Endothelial cell of hepatic sinusoid (primary cell): ENCODE results near the gene C11orf54.
"Not testable (repeated sequence)": the region's sequence is repeated elsewhere in the genome, so short reads cannot be mapped to it uniquely, and the experiment has no call there.

ENCODE experiments used
- in situ Hi-C: cut with HindIII; loops from 2 replicates; pipeline ENCODE4 v1.10.0; 2017; ENCODE audit warnings: low sequenced_read_pairs

Gene C11orf54

DNA sequence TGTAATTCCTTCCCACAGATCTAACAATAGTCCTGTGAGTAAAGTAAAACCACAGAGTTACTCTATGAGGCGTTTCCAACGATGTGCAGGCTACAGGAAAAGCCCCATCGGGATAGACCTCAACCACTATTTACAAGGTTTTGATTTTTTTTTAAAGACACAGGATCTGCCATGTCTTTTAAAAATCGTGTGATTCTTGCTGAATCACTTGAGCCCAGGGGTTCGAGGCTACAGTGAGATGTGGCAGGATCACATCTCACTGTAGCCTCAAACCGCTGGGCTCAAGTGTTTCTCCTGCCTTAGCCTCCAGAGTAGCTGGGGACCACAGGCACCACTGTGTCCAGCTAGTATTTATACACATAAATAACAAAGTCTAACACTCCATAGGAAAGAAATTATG lies 8.0 kb upstream of the C11orf54 start:
- in situ Hi-C loops: loop anchor here (10.0 kb wide), 1 partner anchor 51 kb away; the partner anchor contains the start of gene MED17

DNA sequence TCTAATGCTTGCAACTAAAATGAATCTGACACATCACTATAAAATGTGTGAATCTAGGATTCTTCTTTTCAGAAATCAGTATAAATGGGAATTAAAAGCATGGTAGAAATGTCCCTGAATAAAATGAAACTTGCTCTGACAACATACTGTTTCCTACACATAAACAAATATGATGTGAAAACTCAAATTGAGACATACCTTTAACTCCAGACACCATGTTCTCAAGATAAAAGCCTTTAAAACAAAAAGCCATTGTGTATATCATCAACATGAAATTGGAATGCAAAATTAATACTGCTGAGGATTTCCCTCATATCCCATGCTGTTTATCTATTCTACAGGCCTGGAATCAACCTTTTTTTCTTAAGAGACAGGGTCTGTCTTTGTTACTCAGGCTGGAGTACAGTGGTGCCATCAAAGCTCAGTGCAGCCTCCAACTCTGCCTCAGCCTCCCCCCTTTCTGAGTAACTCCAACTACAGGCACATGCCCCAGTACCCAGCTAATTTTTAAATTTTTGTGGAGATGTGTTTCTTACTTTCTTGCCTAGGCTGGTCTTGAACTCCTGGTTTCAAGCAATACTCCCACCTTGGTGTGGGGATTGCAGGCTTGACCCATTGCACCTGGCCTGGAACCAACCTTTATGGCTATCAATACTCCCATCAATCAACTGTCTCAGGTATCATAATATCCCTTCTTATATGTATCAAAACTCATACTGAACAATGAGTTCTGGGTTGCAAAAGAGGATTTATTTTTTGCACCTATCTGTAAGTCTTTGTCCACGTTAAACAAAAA lies 6.8 kb upstream of the C11orf54 start:
- in situ Hi-C loops: loop anchor here (10.0 kb wide), 1 partner anchor 50 kb away; the partner anchor contains the start of gene MED17

DNA sequence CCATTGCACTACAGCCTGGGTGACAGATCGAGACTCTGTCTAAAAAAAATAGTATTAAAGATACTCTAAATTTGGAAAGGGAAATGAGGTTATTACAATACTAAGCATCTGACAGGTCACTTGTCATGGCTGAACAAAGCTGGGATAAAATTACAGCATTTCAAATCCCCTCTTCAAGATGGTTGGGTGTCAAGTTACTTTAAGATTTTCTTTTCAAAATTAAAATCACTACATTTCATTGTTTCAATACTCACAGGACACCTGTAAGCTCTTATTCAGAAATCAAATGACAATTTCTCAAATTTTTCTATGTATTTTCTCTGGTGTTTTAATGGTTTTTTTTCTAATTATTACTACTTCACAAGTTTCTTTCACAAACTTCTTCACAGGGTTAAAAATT lies 5.8 kb upstream of the C11orf54 start:
- in situ Hi-C loops: loop anchor here (10.0 kb wide), 1 partner anchor 49 kb away; the partner anchor contains the start of gene MED17

DNA sequence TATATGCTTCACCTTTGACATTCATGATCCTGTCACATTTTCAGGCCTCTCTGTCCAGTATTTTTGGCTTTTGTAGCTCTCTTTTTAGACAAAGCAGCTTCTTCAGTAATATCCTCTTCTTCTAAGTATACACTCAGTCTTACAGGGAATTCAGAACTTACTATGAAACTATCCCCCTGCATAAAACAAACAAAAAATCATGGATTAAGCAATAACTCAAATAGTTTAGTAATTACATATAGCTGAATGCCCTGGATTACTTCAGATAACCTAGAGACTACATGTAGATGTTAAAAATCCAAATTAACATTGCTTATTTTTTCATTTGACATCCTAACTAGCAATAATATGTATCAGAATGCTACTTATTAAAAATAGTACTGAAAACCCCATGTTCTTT lies 5.3 kb upstream of the C11orf54 start:
- in situ Hi-C loops: loop anchor here (10.0 kb wide), 1 partner anchor 49 kb away; the partner anchor contains the start of gene MED17

DNA sequence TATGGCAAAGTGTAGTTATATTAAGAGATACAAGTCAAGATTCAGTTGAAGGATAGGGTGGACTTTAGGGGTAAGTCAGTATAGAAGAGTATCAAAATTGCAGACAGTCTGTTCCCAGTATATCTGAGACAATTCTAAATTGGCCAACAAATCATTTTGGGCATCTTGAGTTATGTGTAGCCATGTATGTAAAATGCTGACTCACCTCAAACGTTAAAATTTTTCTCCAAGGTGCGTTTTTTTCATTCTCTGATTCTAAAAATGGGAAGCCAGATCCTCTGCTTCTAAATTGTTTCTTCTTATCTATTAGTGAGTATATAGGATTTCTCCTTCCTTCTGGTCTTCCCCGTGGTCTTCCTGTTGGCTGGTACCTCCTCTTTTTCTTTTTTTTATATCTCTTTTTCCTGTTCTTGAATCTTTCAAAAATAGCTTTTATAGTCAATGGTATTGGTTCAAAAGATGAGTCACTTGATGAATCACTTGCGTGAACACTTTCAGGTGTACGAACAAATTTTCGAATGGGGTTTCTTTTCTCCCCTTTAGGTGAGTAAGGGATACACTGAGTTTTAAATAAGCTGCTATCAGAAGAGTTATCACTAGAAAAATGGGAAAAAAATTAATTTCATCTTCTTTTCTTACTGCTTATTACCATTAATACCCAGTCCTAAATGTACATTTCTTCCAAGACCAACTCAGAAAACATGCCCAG lies 3.4 kb upstream of the C11orf54 start:
- in situ Hi-C loops: loop anchor here (10.0 kb wide), 1 partner anchor 47 kb away; the partner anchor contains the start of gene MED17

DNA sequence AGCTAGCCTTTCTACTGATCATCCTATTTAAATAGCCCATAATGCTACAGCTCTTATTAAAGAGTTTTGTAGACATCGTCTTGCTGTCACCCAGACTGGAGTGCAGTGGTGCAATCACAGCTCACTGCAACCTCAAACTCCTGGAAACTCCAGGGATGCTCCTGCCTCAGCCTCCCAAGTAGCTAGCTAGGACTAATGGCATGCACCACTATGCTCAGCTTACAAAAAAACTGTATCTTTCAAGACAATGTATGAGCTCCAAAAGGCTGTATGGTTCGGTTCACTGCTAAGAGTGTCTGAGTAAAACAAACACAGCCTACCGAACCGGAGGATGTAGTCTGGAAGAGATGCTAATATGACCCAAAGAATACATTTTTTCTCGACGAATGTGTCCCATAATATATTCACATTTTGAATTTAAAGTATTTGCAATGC lies 2.8 kb upstream of the C11orf54 start:
- in situ Hi-C loops: loop anchor here (10.0 kb wide), 1 partner anchor 46 kb away; the partner anchor contains the start of gene MED17

DNA sequence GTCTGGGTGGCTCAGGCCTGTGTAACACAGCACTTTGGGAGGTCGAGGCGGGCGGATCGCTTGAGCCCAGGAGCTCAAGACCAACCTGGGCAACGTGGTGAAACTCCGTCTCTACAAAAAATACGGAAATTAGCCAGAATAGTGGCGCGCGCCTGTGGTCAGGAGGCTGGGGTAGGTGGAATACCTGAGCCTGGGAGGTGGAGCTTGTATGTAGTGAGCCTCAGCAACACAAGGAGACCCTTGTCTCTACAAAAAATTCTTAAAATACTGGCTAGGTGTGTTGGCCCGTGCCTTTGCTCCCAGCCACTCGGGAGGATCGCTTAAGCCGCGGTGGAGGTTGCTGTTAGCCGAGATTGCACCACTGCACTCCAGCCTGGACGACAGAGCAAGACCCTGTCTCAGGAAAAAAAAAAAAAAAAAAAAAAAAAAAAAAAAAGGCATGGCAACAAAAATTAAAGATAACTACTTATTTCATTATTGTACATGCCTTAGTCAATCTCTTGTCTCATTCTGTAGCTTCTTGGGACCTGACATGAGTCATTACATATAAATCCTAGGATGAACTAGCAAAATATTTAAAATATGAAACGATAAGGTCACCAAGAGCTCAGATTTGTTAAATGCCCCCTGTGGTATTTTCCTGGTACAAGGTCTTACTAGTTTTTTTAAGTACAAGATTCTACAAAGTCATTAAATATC lies 1.3 kb upstream of the C11orf54 start:
- in situ Hi-C loops: no loop called here

DNA sequence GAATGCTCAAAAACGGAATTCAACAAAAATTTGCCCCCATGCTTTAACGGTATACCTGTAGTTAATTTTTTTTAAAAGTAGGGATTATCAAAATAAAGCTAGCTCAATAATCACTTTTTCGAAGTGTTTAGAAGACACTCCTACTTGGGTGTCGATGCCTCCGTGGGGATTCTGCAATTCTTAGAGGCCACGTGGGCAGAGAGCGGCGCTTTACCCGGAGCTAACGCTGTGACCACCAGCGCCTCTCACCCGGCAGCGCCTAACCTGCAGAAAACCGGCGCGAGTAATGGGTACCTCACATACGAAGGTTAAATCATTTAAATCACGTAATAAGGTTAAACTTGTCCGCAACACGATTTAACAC lies 760 bp upstream of the C11orf54 start:
- in situ Hi-C loops: no loop called here

DNA sequence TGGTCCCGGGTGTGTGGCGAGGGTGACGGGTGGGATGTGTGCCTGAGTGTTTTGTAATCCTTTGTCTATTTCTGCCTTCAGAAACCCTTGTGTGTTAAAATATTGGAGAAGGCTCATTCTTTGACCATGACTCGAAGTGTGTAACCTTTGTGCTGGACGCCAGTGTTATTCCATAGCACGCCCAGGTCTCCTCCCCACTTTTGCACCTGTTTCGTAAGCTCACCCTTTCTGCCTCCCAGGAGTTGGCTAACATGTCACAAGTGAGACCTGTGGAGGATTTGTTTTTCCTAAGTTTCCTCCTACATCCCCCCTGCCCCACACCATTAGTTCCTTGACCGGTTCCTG lies 382 bp downstream of the C11orf54 start:
- in situ Hi-C loops: no loop called here

DNA sequence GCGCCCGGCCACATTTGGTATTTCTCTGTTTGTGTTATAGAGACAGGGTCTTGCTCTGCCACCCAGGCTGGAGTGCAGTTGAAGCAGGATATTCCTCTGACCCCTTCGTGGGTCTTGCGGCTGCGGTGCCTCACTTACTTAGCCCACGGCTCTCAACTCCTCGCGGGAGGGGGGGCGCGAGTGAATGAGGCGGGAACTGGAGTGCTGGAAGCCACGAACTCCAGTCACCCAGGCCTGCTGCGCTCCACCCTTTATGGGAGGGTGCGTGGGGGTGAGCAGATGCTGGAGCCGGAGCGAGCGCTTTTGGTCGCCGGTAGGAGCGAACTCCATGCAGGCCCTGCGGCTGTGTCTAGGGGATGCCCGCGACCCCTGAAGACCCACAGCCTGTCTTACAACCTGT lies 1.8 kb downstream of the C11orf54 start:
- in situ Hi-C loops: no loop called here

DNA sequence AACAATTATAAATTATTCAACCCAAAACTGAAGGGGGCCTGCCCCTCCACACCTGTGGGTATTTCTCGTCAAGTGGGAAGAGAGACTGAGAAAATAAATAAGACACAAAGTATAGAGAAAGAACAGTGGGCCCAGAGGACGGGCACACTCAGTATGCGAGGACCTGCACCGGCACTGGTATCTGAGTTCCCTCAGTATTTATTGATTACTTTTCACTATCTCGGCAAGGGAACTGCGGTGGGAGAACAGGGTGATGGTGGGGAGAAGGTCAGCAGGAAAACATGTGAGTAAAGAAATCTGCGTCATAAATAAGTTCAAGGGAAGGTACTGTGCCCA lies 3.2 kb downstream of the C11orf54 start:
- in situ Hi-C loops: no loop called here

DNA sequence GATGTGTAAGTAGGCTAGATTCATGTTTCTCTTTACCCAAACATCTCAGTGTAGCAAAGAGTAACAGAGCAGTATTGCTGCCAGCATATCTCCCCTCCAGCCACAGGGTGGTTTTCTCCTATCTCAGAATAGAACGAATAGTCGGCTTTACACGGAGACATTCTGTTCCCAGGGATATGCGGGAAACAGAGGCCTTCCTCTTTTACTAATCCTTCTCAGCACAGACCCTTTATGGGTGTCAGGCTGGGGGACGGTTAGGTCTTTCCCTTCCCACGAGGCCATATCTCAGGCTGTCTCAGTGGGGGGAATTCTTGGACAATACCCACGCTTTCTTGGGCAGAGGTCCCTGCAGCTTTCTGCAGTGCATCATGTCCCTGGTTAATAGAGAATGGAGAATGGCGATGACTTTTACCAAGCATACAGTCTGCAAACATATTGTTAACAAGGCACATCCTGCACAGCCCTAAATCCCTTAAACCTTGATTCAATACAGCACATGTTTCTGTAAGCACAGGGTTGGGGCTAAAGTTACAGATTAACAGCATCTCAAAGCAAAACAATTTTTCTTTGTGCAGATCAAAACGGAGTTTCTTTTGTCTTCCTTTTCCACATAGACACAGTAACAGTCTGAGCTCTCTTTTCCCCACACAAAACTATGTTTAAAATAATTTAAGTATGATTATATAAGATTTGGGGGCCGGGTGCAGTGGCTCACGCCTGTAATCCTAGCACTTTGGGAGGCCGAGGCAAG lies 3.7 kb downstream of the C11orf54 start:
- in situ Hi-C loops: not testable (repeated sequence)

DNA sequence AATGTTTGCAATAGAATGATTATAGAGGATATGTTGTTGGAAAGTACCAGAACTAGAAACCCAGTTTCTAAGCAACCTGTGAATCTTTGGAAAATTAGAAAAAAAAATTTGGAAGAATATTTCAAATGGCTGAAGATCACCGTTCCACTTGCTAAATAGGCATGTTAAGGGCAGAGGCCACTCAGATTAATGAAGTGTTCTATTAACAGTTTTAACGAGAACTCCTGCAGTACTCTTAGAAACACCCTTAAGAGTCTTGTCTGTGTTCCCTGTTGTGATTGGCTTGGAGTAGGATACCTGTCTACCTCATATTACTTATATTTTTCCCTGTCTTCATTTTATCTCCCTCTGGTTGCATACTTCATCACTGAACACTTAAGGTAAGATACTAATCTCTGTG lies 4.6 kb downstream of the C11orf54 start:
- in situ Hi-C loops: no loop called here

DNA sequence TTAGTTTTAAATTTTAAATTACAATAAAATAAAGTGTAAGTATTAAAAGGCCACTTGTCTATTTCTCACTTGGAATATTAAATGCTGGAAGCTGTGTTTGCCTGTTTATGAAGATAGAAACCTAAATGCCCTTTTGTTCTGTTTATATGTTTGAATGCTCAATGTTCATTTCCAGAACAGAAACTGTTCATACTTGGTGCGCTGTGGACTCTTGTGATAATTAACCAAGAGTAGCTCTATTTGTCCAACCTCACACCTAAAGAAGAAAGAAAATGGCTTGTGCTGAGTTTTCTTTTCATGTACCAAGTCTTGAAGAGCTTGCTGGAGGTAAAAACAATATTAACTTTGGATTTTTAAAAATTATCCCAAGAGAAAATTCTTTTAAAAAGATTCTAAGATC lies 5.7 kb downstream of the C11orf54 start:
- in situ Hi-C loops: no loop called here

DNA sequence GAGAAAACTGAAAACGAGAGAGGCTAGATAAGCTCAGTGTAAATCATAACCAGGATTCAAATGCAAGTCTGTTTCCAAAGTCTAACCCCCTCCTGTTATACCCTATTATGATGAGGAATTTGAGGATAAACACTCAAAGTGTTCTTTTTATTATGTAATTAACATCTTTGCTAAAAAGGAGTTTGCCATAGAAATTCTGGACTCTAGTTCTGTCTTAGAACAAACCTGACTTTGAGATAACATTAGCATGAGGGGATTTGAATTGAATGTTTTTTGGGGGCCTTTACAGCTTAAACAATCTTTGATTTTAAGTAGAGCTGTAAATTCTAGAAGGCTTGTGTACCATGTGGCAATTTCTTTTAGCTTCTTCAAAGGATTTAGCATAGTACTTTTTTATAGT lies 9.5 kb downstream of the C11orf54 start:
- in situ Hi-C loops: no loop called here

DNA sequence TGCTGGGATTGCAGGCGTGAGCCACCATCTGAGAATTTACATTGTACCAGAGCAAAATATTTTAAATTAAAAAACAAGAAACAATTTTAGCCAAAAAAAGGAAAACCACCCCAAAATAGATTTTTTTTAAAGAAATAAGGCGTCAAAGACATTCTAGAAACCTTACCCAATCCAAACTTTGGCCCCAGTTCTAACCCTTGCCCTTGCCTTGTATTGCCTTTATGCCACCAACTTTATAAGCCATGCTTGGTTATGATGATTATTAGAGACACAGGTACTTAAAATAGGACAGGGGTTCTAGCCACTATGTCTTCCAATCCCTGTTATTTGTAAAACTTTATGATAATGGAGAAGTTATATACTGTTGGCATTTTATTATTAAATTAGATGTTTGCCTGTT lies 11.8 kb downstream of the C11orf54 start:
- in situ Hi-C loops: no loop called here

DNA sequence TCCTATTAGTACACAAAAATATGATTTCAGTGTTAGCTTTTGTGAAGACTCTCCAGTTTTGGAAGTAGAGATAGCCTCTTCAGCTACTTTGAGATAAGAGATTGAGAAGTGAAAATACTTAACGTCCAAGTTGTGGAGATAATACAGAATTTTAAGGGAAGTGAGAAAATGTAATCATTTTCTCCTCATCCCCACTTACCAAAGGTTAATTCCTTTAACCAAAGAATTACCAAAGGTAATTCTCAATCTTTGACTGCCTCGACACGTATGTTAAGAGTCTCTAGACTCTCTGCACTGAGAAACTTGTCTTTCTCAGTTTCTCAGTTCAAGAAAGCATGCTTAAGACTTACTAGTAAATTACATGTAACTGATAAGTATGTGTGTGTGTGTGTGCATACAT lies 15.3 kb downstream of the C11orf54 start:
- in situ Hi-C loops: no loop called here

DNA sequence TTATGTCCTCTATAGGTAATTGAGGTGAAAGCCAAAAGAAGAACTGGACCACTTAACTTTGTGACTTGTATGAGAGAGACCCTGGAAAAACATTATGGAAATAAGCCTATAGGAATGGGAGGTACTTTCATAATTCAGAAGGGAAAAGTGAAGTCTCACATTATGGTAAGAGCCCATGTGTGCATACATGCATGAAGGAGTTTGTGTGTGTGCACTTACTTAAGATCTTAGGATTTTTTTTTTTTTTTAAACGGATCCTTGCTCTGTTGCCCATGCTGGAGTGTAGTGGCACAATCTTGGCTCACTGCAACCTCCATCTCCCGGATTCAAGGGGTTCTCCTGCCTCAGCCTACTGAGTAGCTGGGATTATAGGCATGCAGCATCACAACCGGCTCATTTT lies 15.8 kb downstream of the C11orf54 start:
- in situ Hi-C loops: no loop called here

DNA sequence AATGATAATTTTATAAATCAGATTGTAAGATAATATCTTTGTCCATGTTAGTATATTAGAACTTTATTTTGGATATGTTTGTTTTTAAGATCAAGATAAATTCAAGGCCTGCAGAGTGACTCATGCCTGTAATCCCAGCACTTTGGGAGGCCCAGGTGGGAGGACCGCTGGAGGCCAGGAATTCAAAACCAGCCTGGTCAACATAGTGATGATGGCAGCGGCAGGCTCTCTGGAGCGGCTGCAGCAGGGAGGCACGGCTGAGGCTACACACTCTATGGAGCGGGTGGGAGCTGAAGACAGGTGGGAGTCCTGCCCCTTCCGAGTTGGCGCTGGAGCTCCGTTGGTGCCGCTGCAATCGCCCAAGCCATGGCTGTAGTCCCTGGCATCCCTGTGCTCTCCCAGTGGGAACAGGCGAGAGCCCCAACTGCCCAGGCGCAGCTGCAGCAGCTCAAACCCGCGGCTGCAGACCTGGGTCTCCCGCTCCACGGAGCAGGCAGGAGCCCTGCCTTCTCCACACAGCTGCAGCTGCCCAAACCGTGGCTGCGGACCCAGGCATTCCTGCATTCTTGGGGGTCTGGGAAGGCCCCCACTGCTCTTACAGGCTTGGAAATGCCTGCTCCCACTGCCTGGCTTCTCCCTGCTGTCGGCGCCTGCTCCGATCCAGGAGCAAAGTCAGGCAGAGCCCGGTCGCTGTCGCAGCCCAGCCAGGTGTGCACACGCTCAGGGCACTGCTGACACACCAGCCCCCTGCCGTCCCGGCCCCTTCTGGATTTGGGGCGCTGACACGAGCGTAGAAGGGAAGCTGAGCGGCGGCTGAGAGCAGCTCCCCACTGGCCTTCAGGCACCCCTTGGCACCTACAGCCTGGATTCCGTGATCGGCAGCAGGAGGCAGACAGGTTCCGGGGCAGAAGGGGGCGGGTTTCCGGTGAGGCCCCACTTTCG lies 16.7 kb downstream of the C11orf54 start:
- in situ Hi-C loops: no loop called here

DNA sequence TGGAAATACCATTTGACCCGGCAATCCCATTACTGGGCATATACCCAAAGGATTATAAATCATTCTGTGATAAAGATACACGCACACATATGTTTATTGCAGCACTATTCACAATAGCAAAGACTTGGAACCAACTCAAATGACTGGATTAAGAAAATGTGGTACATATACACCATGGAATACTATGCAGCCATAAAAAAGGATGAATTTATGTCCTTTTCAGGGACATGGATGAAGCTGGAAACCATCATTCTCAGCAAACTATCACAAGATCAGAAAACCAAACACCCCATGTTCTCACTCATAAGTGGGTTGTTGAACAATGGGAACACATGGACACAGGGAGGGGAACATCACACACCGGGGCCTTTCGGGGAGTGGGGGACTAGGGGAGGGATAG lies 17.7 kb downstream of the C11orf54 start:
- in situ Hi-C loops: not testable (repeated sequence)
